ENCODE data around the gene RPS18.
A peak's percentile ranks its signal among the peaks of the same experiment; 100 is the strongest.

The RPS18 gene

DNA sequence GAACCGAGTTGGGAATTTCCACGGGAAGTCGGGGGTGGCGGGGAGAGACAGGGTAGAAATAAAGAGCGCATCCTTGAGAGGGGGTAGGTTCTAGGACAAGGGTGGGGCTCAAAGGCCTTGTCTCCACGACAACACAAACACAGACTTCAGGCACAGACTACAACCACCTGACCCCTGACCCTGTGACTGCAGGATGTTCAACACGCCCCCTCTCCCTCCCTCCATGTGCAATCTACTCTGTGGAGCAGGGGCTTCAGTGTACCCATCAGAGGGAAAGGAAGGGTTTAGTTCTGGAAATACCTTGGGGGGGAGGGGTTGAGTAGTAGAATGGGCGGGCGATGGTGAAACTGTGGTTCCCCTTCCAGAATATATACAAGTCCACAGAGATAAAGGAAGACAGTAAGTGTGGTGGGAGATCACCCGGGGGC, 42.7 kb downstream of the RPS18 start:
- DNase-seq (ENCODE audit: low read depth in 1 of 2, low spot score in 1 of 2): peak in 1 of 2 donors; percentile 38

DNA sequence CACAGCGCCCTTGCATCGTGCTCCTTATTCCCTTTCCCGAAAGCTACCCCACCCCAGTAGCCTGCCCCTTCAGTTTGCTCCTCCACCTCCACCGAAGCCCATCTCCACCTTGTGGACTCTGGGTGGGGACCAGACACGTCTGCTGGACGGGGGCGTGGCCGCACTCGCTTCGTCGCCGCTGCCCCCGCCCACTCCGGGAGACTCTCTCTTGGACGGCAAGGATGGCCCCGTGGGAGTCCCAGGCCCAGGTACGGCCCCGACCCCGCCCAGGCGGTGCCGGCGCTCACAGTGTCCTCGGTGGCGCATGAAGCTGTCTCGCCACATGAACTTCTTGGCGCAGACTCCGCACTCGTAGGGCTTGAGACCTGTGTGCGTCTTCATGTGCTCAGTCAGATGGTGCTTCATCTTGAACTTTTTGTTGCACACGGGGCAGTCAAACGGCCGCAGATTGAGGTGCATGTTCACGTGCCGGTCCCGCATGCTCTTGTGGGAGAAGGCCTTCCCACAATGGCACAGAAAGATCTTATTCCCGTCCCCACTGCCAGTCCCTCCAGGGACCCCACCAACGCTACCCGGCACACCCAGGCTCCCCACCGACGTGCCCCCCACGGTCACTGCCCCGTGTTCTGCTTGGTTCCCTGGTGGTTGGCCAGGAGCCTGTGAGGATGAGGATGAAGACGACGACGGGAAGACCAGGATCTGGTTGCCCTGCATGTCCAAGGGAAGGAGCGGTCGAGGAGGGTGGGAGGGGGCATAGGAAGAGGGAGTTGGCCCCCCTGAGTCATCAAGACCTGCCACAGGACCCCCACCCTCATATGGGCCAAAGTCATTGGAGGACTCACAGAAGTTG, 43.3 kb downstream of the RPS18 start:
- no peak for DNase-seq (ENCODE audit: low read depth in 1 of 2, low spot score in 1 of 2)

DNA sequence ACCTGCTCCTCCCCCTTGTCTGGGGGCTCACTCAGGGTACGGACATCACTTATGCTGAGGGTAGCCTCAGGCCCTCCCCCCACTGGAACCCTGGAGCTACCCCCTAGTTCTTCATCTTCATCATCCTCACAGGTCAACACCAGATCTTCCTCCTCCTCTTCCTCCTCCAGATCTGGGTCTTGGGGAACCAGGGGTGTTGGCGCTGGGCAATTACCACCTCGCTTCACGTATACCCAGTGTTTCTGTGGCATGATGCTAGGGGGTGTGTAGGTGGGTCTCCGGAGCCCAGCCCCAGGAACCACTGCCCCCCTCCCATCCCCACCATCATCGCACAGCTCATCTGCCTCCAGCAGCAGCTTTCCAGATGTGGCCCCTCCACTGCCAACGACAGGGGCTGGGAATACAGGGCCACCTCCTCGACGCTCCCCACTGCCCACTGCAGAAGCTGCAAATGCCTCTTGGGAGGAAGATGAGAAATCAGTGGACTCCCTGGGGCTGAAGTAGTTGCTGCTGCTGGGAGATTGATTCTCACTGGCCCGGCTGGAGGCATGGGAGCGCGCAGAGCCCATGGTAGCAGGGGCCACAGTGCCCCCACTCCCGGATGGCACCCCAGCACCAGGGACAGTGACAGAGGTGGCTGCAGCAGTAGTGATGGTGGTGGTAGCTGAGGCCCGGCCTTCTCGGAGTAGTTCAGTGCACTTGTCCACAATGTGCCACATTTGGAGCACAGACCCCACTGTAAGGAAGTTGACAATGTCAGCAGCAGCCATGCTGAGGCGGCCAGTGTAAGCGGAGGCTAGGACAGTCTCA, 44.1 kb downstream of the RPS18 start:
- no peak for DNase-seq (ENCODE audit: low read depth in 1 of 2, low spot score in 1 of 2)

DNA sequence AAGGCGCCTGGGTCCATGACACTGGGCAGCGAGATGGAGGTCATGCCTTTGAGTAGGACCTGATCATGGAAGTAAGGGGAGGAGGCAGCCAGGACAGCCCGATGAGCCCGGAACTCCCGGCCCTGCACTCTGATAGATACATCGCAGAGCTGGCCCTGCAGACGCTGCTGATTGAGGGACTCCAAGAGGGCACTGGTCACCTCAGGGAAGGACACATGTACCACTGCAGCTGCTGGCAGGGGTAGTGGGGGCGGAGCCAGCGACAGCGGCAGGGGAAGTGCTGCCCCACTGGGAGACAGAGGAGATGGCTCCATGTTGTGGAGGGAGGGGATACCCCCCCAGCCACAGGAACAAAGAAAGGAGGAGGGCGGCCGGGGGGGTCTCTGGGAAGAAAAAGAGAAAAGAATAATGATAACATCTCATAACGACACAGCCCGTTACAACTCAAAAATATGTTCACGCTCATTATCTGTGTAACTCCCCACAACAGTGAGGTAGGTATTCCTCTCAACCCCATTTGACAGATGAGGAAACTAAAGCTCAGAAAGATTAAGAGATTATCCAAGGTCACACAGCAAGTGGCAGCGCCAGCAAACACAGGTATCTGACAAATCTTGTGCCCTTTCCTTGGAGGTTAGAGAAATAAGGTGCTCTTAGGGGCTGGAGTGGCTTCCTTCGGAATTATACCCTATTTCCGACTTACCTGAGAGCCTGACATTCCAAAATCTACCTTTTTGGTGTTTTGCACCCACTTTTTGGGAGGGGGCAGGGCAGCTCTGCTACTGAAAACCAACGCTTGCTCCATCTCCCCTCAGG, 44.9 kb downstream of the RPS18 start:
- no peak for DNase-seq (ENCODE audit: low read depth in 1 of 2, low spot score in 1 of 2)

DNA sequence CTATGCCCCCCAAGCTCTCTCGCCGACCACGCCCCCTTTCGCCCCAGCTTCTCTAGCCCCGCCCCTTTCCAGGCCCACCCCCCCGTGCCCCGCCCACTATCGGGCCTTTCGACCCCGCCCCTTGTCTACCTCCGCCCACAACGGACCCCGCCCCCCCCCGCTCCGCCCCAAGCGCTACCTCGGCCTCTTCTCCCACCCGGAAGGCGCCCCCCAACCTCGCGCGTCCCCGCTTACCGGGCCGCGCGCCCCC, 45.5 kb downstream of the RPS18 start:
- no peak for DNase-seq (ENCODE audit: low read depth in 1 of 2, low spot score in 1 of 2)

DNA sequence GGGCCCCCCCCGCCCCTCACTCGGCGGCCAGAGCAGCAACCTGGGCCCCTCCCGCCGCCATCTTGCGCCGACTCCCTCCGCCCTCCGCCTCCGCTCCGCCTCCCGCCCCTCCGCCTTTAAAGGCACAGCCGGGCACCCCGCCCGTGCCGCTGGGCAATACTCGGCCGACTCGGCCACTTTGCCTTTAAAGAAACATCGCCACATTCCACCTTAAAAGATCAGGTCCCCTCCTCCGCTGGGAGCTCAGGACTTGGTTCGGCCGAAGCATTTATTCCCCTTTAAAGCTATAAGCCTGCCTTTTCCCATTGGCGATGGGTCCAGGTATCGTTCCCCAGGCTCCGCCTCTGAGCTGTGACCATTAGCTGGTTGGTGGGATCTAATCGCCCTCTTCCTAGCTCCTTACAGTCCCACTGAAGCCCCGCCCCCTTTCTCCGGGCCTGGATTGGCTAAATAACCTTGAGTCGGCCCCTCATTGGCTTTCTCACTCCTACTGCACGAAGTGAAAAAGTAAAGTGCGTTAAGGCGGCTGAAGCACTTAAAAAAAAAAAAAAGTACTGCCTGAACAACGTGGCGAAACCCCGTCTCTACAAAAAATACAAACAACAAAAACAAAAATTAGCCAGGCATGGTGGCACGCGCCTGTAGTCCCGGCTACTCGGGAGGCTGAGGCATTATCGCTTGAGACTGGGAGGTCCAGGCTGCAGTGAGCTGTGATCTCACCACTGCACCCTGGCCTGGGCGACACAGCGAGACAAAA, 46.0 kb downstream of the RPS18 start, which contains the start of gene ZBTB22:
ZBTB22 (minus strand) TSS at position 76 of the 757 bp plus-strand sequence. CDS start 828 bp downstream, outside the sequence.
- DNase-seq (ENCODE audit: low read depth in 1 of 2, low spot score in 1 of 2): peak; percentile 91 to 95

DNA sequence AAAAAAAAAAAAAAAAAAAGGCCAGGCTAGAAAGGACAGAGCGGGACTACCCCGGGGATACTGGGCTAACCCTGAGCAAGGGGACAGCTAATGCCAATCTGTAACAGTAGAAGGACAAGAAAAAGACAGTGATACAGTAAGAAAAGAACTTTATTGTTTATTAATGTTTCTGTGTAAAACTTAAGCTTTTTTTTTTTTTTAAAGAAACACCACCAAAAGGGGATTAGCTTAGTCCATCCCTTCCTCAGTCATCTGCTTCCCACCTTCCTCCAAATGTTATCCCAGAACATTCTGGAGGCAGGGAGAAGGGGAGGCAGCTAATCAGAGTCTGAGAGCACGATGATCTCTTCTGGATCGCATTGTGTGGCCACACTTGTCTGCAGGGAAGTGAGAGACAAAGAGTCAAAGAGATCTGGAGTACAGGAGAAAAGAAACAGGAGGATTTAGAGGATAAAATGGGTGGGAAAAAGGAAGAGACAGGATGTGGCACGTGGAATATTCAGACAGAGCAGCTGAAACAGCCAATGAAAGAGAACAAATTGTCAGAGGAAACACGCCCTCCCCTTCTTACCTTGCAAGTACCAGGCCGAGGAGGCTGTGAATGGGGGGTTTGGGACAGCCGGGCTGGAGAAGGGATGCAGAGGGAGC, 46.7 kb downstream of the RPS18 start:
- no peak for DNase-seq (ENCODE audit: low read depth in 1 of 2, low spot score in 1 of 2)

DNA sequence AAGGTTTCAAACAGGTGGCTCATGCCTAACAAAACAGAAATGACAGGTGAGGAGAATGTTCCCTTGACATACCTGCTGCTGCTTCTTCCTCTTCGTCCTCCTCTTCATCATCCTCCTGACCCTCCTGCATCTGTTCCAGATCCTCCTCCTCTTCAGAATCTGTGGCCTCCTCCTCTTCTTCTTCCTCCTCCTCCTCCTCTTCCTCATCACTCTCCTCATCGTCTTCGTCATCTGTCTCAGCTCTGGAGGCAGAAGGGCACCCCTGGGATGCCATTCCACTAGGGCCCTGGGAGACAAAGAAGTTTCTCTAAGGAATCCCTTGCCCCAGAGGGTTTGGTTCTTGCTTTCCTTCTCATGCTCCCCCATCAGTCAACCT, 48.1 kb downstream of the RPS18 start:
- DNase-seq (ENCODE audit: low read depth in 1 of 2, low spot score in 1 of 2): no peak

DNA sequence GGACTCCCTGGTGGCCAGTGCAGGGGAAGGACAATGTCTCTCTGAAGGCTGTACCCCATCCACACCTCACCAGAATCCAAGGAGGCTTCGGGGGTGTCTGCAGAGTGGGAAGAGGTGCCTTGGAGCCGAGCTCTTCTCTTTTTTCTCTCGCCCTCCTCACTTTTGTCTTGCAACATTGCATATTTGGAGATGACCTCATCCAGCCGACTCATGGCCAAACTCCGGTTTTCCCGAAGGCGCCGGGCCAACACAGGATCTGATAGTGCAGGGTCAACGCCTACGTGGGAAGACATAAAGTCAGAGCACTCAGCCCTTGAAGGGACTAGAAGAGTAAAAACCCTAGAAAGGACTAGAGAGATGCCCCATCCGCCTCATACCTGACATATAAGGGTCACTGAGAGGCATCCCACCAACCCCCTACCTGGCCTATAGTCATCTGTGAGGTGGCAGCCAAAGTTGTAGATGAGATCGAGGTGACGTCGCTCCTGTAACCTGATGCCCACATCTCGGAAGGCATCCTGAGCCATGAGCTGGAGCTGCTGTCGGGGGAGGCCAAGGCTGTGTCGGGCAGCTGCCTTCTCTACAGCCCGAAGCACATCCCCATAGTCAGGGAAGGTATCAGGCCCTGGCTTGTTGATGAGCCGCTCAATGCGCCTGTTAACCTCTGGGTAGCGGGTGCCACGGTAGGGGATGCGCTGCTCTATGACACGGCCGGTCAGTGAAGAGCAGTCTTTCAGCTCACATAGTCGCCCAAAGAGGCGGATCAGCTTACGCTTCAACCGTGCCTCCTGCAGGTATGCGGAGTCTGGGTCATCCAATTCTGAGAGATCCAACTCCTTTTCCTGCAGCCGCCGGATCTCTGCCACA, 48.7 kb downstream of the RPS18 start:
- DNase-seq (ENCODE audit: low read depth in 1 of 2, low spot score in 1 of 2): no peak

DNA sequence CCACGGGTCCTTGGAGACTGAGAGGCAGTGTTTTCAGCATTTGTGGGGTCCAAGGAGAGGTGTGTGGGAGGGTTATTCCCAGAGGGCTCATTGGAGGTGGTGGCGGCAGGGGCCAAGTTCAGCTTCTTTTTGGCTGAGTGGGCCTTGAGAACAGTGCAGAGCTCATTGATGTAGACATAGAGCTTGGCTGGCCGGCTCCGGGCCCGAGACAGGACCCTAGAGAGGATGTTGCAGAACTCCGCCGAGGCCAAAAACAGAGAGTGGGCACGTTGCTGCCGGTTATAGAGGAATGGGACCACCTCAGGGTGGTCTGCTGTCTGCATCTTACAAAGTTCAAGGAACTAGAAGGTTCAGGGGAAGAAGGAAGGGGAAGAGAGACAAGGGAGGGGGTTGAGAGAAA, 49.4 kb downstream of the RPS18 start:
- no peak for DNase-seq (ENCODE audit: low read depth in 1 of 2, low spot score in 1 of 2)

DNA sequence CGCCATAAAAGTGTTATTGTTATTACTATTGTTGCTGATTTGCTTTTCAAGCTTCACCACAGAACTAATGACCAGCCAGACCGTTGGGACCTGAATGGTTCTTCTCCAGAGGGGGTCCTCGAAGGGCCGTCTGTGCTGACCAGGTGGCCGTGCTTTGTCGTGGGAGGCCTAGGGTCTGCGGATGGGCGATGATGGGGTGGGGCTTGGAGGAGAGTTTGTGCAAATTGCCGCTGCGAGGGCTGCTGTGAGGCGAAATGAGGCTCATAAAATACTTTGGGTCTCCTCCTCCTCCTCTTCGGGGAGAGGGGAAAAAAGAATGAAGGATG, 51.7 kb downstream of the RPS18 start:
- DNase-seq (ENCODE audit: low read depth in 1 of 2, low spot score in 1 of 2): no peak

DNA sequence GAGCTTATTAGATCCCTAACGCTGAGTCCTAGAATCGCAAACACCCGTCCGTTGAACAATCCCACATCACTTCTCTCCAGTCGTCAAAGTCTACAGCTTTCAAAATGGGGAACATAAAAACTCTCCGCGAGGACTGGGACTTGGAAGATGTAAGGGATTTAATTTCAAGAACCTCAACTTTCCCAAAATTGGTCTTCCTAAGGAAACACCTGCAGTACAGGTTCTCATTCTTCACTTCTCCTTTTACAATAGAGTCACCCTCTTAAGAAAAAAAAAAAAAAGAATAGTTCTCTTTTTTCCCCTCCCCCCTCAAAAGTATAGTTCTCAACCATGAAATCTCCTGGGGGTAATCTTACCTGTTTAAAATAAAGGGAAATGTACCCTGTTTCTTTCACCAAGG, 52.2 kb downstream of the RPS18 start:
- DNase-seq (ENCODE audit: low read depth in 1 of 2, low spot score in 1 of 2): no peak
